ENCODE measurements around the gene IL1RAPL2.

IL1RAPL2 gene

DNA sequence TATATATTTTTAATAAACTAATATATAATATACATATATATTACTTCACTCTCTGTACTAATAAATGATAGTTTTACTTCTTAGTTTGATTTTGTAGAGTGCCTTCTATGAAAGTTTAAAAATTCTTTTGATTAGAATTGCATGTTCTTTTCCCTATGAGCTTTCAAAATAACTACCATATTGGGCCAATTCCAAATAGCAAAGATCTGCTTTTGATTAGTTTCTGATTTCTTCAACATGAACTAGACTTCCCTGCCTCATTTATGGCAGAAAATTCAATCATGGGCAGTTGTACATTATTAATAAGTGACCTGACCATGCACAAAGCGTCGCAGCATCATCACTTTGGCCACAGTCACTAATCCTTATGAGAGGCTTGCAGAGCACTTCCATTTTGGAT, 703.4 kb downstream of the IL1RAPL2 start:
- TF ChIP-seq, protein P1, sequence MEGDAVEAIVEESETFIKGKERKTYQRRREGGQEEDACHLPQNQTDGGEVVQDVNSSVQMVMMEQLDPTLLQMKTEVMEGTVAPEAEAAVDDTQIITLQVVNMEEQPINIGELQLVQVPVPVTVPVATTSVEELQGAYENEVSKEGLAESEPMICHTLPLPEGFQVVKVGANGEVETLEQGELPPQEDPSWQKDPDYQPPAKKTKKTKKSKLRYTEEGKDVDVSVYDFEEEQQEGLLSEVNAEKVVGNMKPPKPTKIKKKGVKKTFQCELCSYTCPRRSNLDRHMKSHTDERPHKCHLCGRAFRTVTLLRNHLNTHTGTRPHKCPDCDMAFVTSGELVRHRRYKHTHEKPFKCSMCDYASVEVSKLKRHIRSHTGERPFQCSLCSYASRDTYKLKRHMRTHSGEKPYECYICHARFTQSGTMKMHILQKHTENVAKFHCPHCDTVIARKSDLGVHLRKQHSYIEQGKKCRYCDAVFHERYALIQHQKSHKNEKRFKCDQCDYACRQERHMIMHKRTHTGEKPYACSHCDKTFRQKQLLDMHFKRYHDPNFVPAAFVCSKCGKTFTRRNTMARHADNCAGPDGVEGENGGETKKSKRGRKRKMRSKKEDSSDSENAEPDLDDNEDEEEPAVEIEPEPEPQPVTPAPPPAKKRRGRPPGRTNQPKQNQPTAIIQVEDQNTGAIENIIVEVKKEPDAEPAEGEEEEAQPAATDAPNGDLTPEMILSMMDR (conservative IDR thresholded peaks at IDR 0.05): no peak
- no peak overlapping the region for H3K27ac ChIP-seq

DNA sequence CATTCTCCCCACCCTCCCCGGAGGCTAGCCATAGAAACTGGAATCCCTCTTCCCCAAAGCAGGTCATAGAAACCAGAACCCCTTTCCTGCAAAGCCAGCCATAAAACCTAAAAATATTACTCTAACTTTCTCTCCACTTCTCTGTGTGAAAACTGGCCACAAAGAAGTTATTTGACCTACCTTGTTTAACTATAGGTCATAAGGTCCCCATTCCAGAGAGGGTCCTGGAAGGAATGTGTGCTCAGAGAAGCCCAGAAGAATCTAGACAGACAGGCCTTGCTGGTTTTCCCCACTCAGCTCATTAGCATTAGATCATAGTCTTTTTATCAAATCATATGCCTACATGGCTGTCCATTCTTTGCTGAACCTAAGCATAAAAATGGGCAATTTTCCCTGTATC, 707.3 kb downstream of the IL1RAPL2 start:
- H3K27ac ChIP-seq: no peak overlapping the region
- TF ChIP-seq, protein P1 (conservative IDR thresholded peaks at IDR 0.05): no peak

DNA sequence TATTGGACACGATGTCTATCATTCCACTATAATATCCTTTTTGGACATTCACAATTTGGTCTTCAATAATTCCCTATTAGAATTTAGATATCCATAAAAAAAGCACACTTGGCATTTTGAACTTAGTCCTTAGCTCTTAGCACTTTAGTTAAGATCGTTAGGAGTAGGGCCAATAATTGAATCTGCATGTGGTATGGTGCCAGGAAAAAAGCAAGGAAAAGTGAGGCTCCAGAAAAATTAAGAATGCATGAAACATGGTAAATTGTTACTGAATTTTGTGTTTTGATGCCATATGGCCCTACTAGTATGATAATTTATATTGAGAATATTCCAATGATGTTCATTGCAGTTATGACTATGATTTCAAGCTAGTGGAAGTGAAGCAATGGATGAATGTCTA, 708.1 kb downstream of the IL1RAPL2 start:
- TF ChIP-seq, protein P1 (conservative IDR thresholded peaks at IDR 0.05): no peak

DNA sequence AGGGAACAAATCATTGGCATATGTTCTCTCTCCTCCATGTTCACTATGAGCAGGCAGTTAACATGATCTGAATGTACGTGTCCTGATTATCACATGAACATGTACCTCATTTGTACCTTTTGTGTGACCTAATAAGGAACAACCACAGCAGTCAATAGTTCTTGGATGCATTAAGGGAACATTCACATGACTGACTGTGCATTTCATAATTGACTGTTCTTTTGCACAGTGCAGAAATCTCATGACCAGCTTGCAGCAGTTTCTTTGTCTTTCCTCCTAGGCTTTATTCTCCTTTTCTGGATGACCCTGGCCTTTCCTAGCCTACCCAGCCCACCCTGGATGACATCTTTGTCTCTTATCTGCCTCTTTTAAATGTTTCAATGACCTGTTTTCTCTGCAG, 711.1 kb downstream of the IL1RAPL2 start:
- no peak overlapping the region for H3K27ac ChIP-seq
- TF ChIP-seq, protein P1 (conservative IDR thresholded peaks at IDR 0.05): no peak

More for the DNA sequence above, 708.1 kb downstream of the IL1RAPL2 start:
- H3K27ac ChIP-seq: no peak overlapping the region

DNA sequence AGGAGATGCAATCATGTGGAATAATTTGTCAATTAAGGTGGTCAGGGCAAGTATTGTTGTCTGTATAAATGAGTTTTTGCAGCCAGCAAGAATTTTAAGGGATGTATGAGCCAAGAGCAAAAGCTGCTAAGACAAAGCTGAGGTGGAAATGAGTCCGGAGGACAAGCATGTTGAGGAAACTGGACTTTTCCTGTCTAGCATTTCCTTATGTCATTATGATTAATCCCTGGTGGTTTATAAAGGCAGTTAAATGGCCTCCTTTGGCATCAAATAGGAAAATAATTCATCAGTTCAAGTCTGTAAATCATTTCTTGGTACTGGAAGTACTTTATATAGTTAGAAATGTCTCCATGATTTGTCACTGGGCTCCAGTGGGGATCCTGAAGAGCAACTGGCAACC, 716.1 kb downstream of the IL1RAPL2 start:
- TF ChIP-seq, protein P1 (conservative IDR thresholded peaks at IDR 0.05): no peak
- no peak overlapping the region for H3K27ac ChIP-seq

DNA sequence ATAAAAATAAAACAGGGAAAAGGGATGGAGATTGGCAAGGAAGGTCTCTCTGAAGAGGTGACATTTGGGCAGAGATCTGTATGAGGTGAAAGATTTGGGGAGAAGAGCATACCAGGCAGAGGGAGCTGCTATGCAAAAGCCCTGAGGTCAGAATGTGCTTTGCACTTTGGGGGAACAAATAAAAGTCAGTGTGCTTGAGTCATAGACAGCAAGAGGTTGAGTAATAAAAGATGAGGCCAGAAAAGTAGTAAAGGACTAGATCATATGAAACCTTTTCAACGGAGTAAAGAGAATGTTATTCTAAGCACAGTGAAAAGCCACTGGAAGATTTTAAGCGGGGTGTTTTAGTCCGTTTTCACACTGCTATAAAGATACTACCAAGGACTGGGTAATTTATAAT, 731.0 kb downstream of the IL1RAPL2 start:
- TF ChIP-seq, protein P1 (conservative IDR thresholded peaks at IDR 0.05): no peak
- no peak overlapping the region for H3K27ac ChIP-seq

DNA sequence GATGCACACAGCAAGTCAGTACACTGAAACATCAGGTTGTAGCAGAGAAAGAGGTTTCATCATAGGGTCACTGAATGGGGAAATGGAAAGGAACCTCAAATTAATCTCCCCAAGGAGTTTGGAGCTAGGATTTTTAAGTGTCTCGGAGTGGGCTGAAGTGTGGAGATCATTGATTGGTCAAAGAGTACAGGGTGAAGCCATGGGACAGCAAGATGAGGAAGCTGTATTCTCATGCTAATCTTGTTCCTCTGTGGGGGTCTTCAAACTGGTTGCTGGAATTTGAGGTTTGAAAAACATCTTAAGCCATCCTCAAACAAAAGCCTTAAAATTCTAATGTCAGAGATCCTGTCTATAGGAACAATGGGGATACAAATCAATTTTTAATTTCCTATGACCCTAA, 733.3 kb downstream of the IL1RAPL2 start:
- no peak overlapping the region for H3K27ac ChIP-seq

More for the DNA sequence above, 733.3 kb downstream of the IL1RAPL2 start:
- TF ChIP-seq, protein P1 (conservative IDR thresholded peaks at IDR 0.05): no peak

All from VCaP (cell line).